ENCODE measurements around the gene DPF1. TPM values are rescaled to one million over a fixed set of nuclear protein-coding genes. Genes with fewer than 3 reads are reported as not detected.

Gene DPF1
- total RNA-seq, 2 donors from 2014 or later, result not detected

DNA sequence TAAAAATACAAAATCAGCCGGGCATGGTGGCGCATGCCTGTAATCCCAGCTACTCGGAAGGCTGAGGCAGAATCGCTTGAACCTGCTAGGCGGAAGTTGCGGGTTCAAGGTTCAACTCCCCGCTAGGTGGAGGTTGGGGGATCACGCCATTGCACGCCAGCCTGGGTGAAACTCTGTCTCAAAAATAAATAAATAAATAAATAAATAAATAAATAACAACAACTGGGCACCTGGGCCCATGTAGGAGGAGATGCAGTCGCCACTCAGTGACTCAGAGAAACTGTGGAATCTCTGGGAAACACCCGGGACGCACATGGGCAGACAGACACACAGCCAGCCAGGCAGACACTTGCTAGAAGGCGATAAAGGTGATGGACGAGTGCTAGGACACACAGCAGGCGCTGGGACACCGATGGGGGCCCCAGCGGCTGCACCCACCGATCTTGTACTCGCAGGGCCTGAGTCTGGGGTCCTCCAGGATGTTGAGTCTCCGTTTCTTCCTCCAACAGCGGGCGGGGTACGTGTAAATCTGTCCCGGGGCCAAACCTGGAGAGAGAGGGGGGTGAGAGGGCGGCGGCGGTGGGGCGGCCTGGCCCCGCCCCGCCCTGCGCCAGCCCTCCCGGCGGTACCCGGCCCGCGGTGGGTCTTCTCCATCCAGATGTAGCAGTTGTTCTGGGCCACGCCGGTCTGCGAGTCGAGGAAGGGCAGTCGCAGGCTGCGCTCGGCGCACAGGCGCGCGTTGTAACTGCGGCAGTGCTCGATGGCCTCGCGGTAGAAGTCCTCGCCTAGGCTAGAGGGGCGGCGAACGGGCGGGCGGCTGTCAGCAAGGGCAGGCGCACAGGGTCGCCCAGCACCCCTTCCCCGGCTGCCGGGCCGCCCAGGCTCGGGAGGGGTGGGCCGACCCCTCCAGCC, 1.8 kb downstream of the DPF1 start:
- intact Hi-C loops (cut with DNase I), result no loop called here
- H3K36me3 ChIP-seq, result no peaks in the 10 kb centered on the region
- H3K27ac ChIP-seq, result no peak overlapping the region
- H3K4me3 ChIP-seq, result no peak overlapping the region
- H3K27me3 ChIP-seq, result peaks cover 39% of the 10 kb centered on the region
- no peak for DNase-seq
- no peaks in the 10 kb centered on the region for H3K4me1 ChIP-seq
- H3K9ac ChIP-seq (ENCODE audit: low read depth in 2 of 2, low read length in 2 of 2), result no peak overlapping the region
- H3K9me3 ChIP-seq, result no peaks in the 10 kb centered on the region
- TF ChIP-seq, protein P1, sequence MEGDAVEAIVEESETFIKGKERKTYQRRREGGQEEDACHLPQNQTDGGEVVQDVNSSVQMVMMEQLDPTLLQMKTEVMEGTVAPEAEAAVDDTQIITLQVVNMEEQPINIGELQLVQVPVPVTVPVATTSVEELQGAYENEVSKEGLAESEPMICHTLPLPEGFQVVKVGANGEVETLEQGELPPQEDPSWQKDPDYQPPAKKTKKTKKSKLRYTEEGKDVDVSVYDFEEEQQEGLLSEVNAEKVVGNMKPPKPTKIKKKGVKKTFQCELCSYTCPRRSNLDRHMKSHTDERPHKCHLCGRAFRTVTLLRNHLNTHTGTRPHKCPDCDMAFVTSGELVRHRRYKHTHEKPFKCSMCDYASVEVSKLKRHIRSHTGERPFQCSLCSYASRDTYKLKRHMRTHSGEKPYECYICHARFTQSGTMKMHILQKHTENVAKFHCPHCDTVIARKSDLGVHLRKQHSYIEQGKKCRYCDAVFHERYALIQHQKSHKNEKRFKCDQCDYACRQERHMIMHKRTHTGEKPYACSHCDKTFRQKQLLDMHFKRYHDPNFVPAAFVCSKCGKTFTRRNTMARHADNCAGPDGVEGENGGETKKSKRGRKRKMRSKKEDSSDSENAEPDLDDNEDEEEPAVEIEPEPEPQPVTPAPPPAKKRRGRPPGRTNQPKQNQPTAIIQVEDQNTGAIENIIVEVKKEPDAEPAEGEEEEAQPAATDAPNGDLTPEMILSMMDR (IDR thresholded peaks at IDR 0.05), result no peak

DNA sequence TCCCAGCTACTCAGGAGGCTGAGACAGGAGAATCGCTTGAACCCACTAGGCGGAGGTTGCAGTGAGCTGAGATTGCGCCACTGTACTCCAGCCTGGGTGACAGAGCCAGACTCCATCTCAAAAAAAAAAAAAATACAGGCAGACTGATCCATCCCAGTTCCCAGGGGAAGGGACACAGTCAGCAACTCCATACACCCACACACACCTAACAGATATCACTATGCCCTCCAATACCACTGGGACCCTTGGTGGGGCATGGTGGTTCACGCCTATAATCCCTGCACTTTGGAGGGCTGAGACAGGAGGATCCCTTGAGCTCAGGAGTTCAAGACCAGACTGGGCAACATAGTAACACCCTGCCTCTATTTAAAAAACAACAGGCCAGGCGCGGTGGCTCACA, 2.6 kb downstream of the DPF1 start:
- DNase-seq, result no peak
- intact Hi-C loops (cut with DNase I), result no loop called here
- peaks cover 36% of the 10 kb centered on the region for H3K27me3 ChIP-seq
- H3K9ac ChIP-seq (ENCODE audit: low read depth in 2 of 2, low read length in 2 of 2), result no peak overlapping the region
- H3K27ac ChIP-seq, result no peak overlapping the region
- no peaks in the 10 kb centered on the region for H3K36me3 ChIP-seq
- no peak overlapping the region for H3K4me3 ChIP-seq
- H3K4me1 ChIP-seq, result no peaks in the 10 kb centered on the region
- TF ChIP-seq, protein P1 (IDR thresholded peaks at IDR 0.05), result no peak
- no peaks in the 10 kb centered on the region for H3K9me3 ChIP-seq

GRCh38 chr19:38219221-38219620, 4.8 kb downstream of the DPF1 start:
- peaks cover 26% of the 10 kb centered on the region for H3K27me3 ChIP-seq
- TF ChIP-seq, protein P1 (IDR thresholded peaks at IDR 0.05), result no peak

GRCh38 chr19:38218204-38218603, 5.8 kb downstream of the DPF1 start:
- H3K27me3 ChIP-seq, result peaks cover 20% of the 10 kb centered on the region
- H3K4me1 ChIP-seq, result no peaks in the 10 kb centered on the region
- no peak overlapping the region for H3K27ac ChIP-seq
- no peak overlapping the region for H3K4me3 ChIP-seq
- TF ChIP-seq, protein P1 (IDR thresholded peaks at IDR 0.05), result no peak
- H3K36me3 ChIP-seq, result no peaks in the 10 kb centered on the region
- no peaks in the 10 kb centered on the region for H3K9me3 ChIP-seq
- no peak overlapping the region for H3K9ac ChIP-seq (ENCODE audit: low read depth in 2 of 2, low read length in 2 of 2)
- intact Hi-C loops (cut with DNase I), result no loop called here
- DNase-seq, result no peak

More at GRCh38 chr19:38219221-38219620, 4.8 kb downstream of the DPF1 start:
- no peak for DNase-seq
- H3K36me3 ChIP-seq, result no peaks in the 10 kb centered on the region
- no peak overlapping the region for H3K27ac ChIP-seq
- intact Hi-C loops (cut with DNase I), result no loop called here
- no peaks in the 10 kb centered on the region for H3K9me3 ChIP-seq
- H3K4me3 ChIP-seq, result no peak overlapping the region
- no peak overlapping the region for H3K9ac ChIP-seq (ENCODE audit: low read depth in 2 of 2, low read length in 2 of 2)
- no peaks in the 10 kb centered on the region for H3K4me1 ChIP-seq

GRCh38 chr19:38216785-38217641, 7.0 kb downstream of the DPF1 start:
- intact Hi-C loops (cut with DNase I), result no loop called here
- Histone ChIP-seq H3K9me3 (no peaks in the 10 kb centered on the region), H3K27ac (no peak overlapping the region), H3K36me3 (no peaks in the 10 kb centered on the region), H3K27me3 (peaks cover 10% of the 10 kb centered on the region), H3K4me3 (no peak overlapping the region), H3K9ac (ENCODE audit: low read depth in 2 of 2, low read length in 2 of 2) (no peak overlapping the region), H3K4me1 (no peaks in the 10 kb centered on the region)
- TF ChIP-seq, protein P1 (IDR thresholded peaks at IDR 0.05), result no peak
- DNase-seq, result no peak
